Chondrocyte (in vitro differentiated cells): ENCODE results near the gene KMT2D. TPM values are rescaled to one million over a fixed set of nuclear protein-coding genes. Genes with fewer than 3 reads are reported as not detected.

Source experiments
- DNase-seq: peaks from one replicate; pipeline ENCODE4 v3.0.0; 2021; ENCODE audit warnings: mixed read lengths, low spot score
- H3K27ac Mint-ChIP-seq: one replicate; pipeline ENCODE4 v1.8.0; 2021; ENCODE audit warnings: mild to moderate bottlenecking, moderate library complexity, mixed read lengths; ENCODE audit not compliant: unreplicated experiment
- H3K27me3 Mint-ChIP-seq: 2 replicates; pipeline ENCODE4 v1.8.0; 2021; ENCODE audit warnings: low read depth, mixed read lengths
- H3K36me3 Mint-ChIP-seq: 2 replicates; pipeline ENCODE4 v1.8.0; 2021; ENCODE audit warnings: low read depth, mixed read lengths
- H3K4me1 Mint-ChIP-seq: 2 replicates; pipeline ENCODE4 v1.8.0; 2021; ENCODE audit warnings: low read depth, mild to moderate bottlenecking, mixed read lengths
- H3K4me3 Mint-ChIP-seq: one replicate; pipeline ENCODE4 v1.8.0; 2021; ENCODE audit warnings: mild to moderate bottlenecking, moderate library complexity, mixed read lengths; ENCODE audit not compliant: unreplicated experiment
- H3K9me3 Mint-ChIP-seq: 2 replicates; pipeline ENCODE4 v1.8.0; 2021; ENCODE audit warnings: low read depth, mixed read lengths
- CTCF ChIP-seq: fragments of 200-600 bp; sonication (generic); IDR thresholded peaks from 2 replicates; pipeline ENCODE4 v1.5.0; 2021; ENCODE audit warnings: antibody characterized with exemption, mild to moderate bottlenecking, moderate library complexity
- total RNA-seq: library from RNA; stranded (reverse); gene quantifications from 3 replicates; pipeline ENCODE4 v1.2.1, GENCODE V29; 2021

The KMT2D gene
- total RNA-seq, 1 donor from 2014 or later = 65.4 TPM

GRCh38 chr12:49051373-49051764 is 9.2 kb downstream of the KMT2D start:
- TF ChIP-seq CTCF = no peak
- Mint-ChIP-seq H3K4me1 (peaks cover 32% of the 10 kb centered on the region), H3K27ac (no peak overlapping the region), H3K4me3 (no peak overlapping the region), H3K27me3 (no peaks in the 10 kb centered on the region), H3K36me3 (peaks cover 50% of the 10 kb centered on the region), H3K9me3 (no peaks in the 10 kb centered on the region)
- no peak for DNase-seq

GRCh38 chr12:49050507-49051372 is 9.9 kb downstream of the KMT2D start:
- H3K36me3 Mint-ChIP-seq = peaks cover 56% of the 10 kb centered on the region
- H3K4me3 Mint-ChIP-seq = no peak overlapping the region
- H3K27me3 Mint-ChIP-seq = no peaks in the 10 kb centered on the region
- TF ChIP-seq CTCF = no peak
- H3K4me1 Mint-ChIP-seq = peaks cover 26% of the 10 kb centered on the region
- no peak for DNase-seq
- peak overlapping the region; percentile 80 for H3K27ac Mint-ChIP-seq
- no peaks in the 10 kb centered on the region for H3K9me3 Mint-ChIP-seq

DNA sequence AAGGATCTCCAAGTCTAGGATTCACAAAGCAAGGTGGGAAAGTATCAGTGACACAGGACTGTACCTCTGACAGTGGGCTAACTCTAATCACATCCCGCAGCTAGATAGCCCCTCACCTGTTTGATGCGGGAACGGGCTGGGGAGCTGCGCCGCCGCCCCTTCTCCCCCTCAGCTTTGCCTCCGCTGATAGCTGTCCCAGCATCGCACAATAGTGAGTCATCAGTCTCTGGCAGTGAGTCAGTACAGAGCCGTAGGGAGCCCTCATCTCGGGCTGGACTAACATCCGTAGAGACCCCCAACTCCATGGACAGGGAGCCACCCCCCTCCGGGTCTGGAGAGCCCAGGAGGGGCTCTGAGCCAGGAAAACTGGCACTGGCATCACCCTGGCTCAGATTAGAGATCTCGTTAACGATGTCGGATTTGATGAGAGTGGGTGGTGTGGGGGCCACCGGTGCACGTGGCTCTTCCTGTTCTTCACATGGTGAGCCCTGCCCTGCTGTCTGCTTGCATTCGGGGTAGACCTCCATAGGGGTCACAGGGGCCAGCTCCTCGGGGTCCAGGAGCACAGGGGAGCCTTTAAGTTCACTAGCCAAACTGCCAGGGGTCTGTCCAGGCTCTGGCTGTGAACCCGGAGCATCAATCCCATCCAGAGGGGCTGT is 10.9 kb downstream of the KMT2D start:
- no peak for DNase-seq
- no peaks in the 10 kb centered on the region for H3K9me3 Mint-ChIP-seq
- TF ChIP-seq CTCF = no peak
- H3K36me3 Mint-ChIP-seq = peaks cover 58% of the 10 kb centered on the region
- H3K27me3 Mint-ChIP-seq = no peaks in the 10 kb centered on the region
- H3K4me1 Mint-ChIP-seq = peaks cover 15% of the 10 kb centered on the region
- peak overlapping the region; percentile 80 for H3K27ac Mint-ChIP-seq
- H3K4me3 Mint-ChIP-seq = no peak overlapping the region

- no peaks in the 10 kb centered on the region for H3K27me3 Mint-ChIP-seq
- TF ChIP-seq CTCF = no peak
- H3K4me1 Mint-ChIP-seq = peaks cover 15% of the 10 kb centered on the region
- H3K27ac Mint-ChIP-seq = no peak overlapping the region
- H3K36me3 Mint-ChIP-seq = peaks cover 63% of the 10 kb centered on the region
- H3K4me3 Mint-ChIP-seq = no peak overlapping the region
- no peaks in the 10 kb centered on the region for H3K9me3 Mint-ChIP-seq
- no peak for DNase-seq
Measured at GRCh38 chr12:49048953-49049352, 11.6 kb downstream of the KMT2D start.

DNA sequence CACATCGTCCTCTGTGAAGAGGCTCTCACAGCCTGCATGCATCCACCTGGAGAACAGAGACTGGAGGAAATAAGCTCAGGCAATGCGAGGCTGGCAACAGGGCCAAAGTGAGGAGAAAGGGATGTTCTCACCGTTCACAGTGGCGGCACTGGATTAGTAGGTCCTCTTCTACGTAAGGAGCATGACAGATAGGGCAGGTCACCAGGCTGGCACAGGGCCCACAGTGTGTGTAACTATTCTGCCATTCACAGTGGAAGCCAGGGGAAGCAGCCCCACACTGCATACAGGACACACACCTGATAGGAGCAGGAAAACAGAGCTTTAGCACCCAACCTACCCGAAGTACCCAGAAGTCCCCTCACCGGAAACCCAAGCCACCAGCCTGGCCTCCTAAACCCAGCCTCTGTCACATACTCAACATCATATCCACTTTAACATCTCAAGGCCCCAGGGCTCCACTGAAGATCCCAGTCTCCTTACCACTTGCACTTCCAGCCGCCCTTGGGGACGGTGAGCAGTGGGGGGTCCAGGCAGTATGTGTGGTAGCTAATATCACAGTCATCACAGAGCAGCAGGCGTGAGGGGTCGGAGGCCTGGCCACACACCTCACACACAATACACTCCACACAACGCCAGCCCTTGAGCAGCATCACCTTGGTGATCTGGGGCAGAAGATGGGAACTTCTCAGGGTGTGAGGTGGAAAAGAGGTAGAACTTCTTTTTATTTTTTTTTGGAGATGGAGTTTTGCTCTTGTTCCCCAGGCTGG is 14.3 kb downstream of the KMT2D start:
- peaks cover 15% of the 10 kb centered on the region for H3K4me1 Mint-ChIP-seq
- no peaks in the 10 kb centered on the region for H3K27me3 Mint-ChIP-seq
- H3K4me3 Mint-ChIP-seq = no peak overlapping the region
- DNase-seq = peak; percentile 52
- TF ChIP-seq CTCF = no peak
- H3K27ac Mint-ChIP-seq = no peak overlapping the region
- no peaks in the 10 kb centered on the region for H3K9me3 Mint-ChIP-seq
- peaks cover 62% of the 10 kb centered on the region for H3K36me3 Mint-ChIP-seq
